K562 (cell line): ENCODE measurements around the gene SFI1. TPM values are rescaled to one million over a fixed set of nuclear protein-coding genes. Genes with fewer than 3 reads are reported as not detected.

Experiments
- DEAF1 ChIP-seq: fragments of 450-650 bp; formaldehyde crosslinking; IDR thresholded peaks from 2 replicates; pipeline ENCODE4 v1.4.0; 2020; ENCODE audit warnings: mild to moderate bottlenecking, moderate library complexity
- HDAC8 ChIP-seq: fragments of 450-650 bp; IDR thresholded peaks from 2 replicates; pipeline ENCODE4 v1.6.1; 2016; ENCODE audit warnings: mild to moderate bottlenecking, missing genetic modification characterization, moderate library complexity, missing compliant biosample characterization
- MAX ChIP-seq: sonication (generic); formaldehyde crosslinking; IDR thresholded peaks from 2 replicates; pipeline ENCODE4 v1.9.0; 2022; ENCODE audit warnings: mild to moderate bottlenecking, missing genetic modification reagents
- NELFE ChIP-seq: IDR thresholded peaks from 2 replicates; pipeline ENCODE4 v1.6.1; 2011; ENCODE audit warnings: mild to moderate bottlenecking; ENCODE audit not compliant: insufficient read depth, insufficient read length
- NR4A1 ChIP-seq, 2 experiments: fragments of 250-450 bp in 1 of 2; fragments of 450-650 bp in 1 of 2; sonication (Bioruptor Pico) in 1 of 2; IDR thresholded peaks; 2 replicates each; pipeline versions ENCODE4 v1.4.0 to v1.6.1; 2016 to 2020; ENCODE audit warnings: mild to moderate bottlenecking in 2 of 2, missing compliant biosample characterization in 1 of 2, missing genetic modification characterization in 1 of 2, moderate library complexity in 1 of 2
- PKNOX1 ChIP-seq: fragments of 450-650 bp; IDR thresholded peaks from 2 replicates; pipeline ENCODE4 v1.6.1; 2016
- SMAD4 ChIP-seq: fragments of 250-450 bp; sonication (Bioruptor Pico); conservative IDR thresholded peaks from 2 replicates; pipeline ENCODE4 v1.8.0; 2021; ENCODE audit warnings: inconsistent platforms, mild to moderate bottlenecking, moderate library complexity
- STAT5B ChIP-seq: fragments of 250-450 bp; sonication (Bioruptor Pico); IDR thresholded peaks from 2 replicates; pipeline ENCODE4 v1.8.0; 2021; ENCODE audit warnings: mild to moderate bottlenecking, inconsistent platforms
- TAF7 ChIP-seq: fragments of 450-650 bp; IDR thresholded peaks from 2 replicates; pipeline ENCODE4 v1.6.1; 2016; ENCODE audit warnings: missing genetic modification characterization, missing compliant biosample characterization
- ZBTB12 ChIP-seq: fragments of 250-450 bp; sonication (Bioruptor Pico); IDR thresholded peaks from 2 replicates; pipeline ENCODE4 v1.4.0; 2020
- ZNF146 ChIP-seq: IDR thresholded peaks from one replicate; pipeline ENCODE4 v1.6.1; 2018; ENCODE audit warnings: missing compliant biosample characterization; ENCODE audit not compliant: unreplicated experiment
- ZNF280A ChIP-seq: fragments of 450-650 bp; IDR thresholded peaks from 2 replicates; pipeline ENCODE4 v1.6.1; 2018; ENCODE audit warnings: mild to moderate bottlenecking, low read depth; ENCODE audit not compliant: partially characterized antibody
- ZNF3 ChIP-seq: fragments of 250-450 bp; sonication (Bioruptor Pico); IDR thresholded peaks from 2 replicates; pipeline ENCODE4 v1.5.0; 2021; ENCODE audit warnings: mild to moderate bottlenecking, moderate library complexity
- ZNF592 ChIP-seq: fragments of 450-650 bp; IDR thresholded peaks from 2 replicates; pipeline ENCODE4 v1.6.1; 2017; ENCODE audit warnings: antibody characterized with exemption, mild to moderate bottlenecking
- ZNF785 ChIP-seq: fragments of 250-450 bp; sonication (Bioruptor Pico); IDR thresholded peaks from 2 replicates; pipeline ENCODE4 v1.4.0; 2020; ENCODE audit warnings: mild to moderate bottlenecking
- polyA plus RNA-seq, 8 experiments: library from polyadenylated mRNA; depleted of rRNA in 4 of 8; stranded (reverse) in 5 of 8; unstranded in 3 of 8; fragments of >200 nt; fragmentation: Nextera tagmentation in 2 of 8; fragmentation: Illumina TruSeq in 1 of 8; extraction: Ambion mirVana in 2 of 8; extraction: Trizol in 1 of 8; gene quantifications; 2 replicates each; pipeline versions ENCODE4 v1.2.1 to v1.2.3, GENCODE V29; 2011 to 2014; ENCODE audit warnings: inconsistent platforms in 1 of 8, missing spikeins in 1 of 8
- total RNA-seq, 7 experiments: library from RNA; depleted of rRNA in 6 of 7; stranded (reverse); fragments of >200 nt in 6 of 7; fragmentation: Illumina TruSeq in 2 of 7; extraction: Trizol in 2 of 7; gene quantifications; 2 replicates each; pipeline versions ENCODE4 v1.2.1 to v1.2.3, GENCODE V29; 2011 to 2021; ENCODE audit warnings: low replicate concordance in 1 of 7

Gene SFI1
- total and polyA plus RNA-seq, 9 of the 15 experiments (the other 6 are each of a cell fraction or from before 2014, with no cell fraction given) = 3.0 to 25.6 (median 14.1) TPM

GRCh38 chr22:31496007-31496734 is at the start of gene SFI1 (continued):
- no peak for TF ChIP-seq ZBTB12
- TF ChIP-seq ZNF3 = no peak
- no peak for TF ChIP-seq NELFE
- no peak for TF ChIP-seq STAT5B (CRISPR knock-in tag)
- TF ChIP-seq SMAD4 (CRISPR knock-in tag) = 0 out of 2 replicates have a peak, but pooled peaks have one; percentile 13
- no peak for TF ChIP-seq NR4A1 (CRISPR knock-in tag; IDR thresholded peaks at IDR 0.05)
- TF ChIP-seq NR4A1 (tag; IDR thresholded peaks at IDR 0.05) = no peak
- no peak for TF ChIP-seq TAF7 (tag)
- 0 out of 2 replicates have a peak, but pooled peaks have one; percentile 37 for TF ChIP-seq ZNF592
- TF ChIP-seq MAX (CRISPR knock-in tag) = peak; percentile 79
- no peak for TF ChIP-seq ZNF785 (CRISPR knock-in tag)
- TF ChIP-seq DEAF1 (CRISPR knock-in tag) = no peak
- TF ChIP-seq ZNF280A = no peak
- peak; percentile 78 for TF ChIP-seq PKNOX1
- TF ChIP-seq HDAC8 (tag) = no peak
- no peak for TF ChIP-seq ZNF146 (CRISPR knock-in tag)
